Stimulated activated CD8-positive, alpha-beta memory T cell treated with anti-CD3 and anti-CD28 coated beads, Interleukin-4, amount 100 ng/mL, for 4 hours (primary cell): ENCODE data around the gene NTHL1.

ENCODE experiments used
- DNase-seq, 2 donors: peaks; one replicate each; pipeline ENCODE4 v3.0.0-alpha.2; 2020; ENCODE audit warnings: low read depth in 2 of 2, low spot score in 1 of 2

NTHL1 gene

DNA sequence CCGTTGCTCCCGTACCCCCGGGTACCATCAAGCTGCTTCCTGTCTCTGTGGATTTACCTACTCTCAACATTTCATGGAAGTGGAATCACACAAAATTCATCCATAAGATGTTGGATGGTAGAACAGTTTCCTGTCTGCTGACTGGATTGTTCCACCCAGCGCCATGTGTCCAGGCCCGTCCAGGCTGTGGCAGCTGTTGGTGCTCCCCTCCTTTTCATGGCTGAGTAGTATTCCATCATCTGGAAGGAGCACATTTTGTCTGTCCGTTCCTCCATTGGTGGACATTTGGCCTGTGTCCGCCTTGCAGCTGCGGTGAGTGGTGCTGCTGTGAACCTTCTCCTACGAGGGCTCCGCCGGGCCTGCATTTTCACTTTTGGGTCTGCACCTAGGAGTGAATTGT lies 18.5 kb upstream of the NTHL1 start:
- no peak for DNase-seq

DNA sequence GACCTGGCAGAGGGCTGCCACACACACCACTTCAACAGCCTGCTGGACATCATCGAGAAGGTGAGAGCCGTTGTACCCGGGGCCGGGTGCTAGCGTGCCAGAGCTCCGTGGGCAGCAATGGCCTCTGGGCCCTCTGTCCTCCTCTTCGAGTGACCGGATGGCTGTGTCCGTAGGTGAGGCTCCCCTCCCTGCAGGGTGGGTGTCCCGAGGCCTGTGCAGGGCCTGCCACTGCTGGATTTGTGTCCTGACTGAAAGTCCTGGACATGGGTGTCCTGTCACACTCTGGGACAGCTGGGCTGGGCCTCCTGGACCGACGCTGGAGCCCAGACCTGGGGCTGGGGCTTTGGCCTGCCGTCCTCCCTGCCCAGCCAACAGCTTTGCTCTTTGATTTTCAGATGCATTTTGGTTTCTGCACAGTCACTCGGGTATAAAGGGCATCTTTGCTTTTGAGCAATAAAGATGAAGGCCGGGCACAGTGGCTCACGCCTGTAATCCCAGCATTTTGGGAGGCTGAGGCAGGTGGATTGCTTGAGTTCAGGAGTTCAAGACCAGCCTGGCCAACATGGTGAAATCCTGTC lies 16.8 kb upstream of the NTHL1 start:
- DNase-seq = no peak

DNA sequence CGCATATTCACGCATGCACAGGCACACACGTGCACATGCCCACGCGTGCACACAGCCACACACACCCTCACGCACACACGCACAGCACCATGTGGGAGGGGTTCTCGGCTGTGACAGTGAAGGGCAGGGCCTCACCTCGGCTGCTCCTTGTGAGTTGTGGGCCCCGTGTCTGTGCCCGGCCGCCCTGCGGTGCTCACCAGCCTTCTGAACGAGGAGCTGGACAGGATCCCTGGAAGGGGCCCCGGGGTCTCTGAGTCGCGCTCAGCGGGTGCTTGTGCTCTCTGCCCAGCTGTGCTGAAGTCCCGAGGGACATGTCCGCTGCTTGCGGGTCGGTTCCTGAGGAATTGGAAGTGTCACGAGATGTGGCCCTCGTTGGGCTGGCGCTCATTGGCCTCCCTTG lies 16.2 kb upstream of the NTHL1 start:
- no peak for DNase-seq

DNA sequence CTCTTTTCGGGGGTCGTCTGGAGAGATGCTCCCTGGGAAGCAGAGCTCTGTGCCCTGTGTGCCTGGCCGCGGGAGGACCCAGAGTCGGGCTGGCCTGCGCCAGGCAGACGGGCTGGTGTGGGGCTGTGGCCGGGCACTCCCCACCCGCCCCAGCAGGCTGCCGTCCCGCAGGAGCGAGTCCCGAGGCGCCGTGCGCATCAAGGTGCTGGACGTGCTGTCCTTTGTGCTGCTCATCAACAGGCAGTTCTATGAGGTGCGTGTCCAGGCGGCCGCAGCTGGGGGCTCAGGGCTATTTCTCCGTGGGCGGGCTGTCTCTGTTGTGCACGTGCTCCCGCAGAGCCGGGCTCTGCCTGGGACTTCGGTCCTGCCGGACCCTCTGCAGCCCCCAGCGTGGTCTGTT lies 15.2 kb upstream of the NTHL1 start:
- DNase-seq = no peak

DNA sequence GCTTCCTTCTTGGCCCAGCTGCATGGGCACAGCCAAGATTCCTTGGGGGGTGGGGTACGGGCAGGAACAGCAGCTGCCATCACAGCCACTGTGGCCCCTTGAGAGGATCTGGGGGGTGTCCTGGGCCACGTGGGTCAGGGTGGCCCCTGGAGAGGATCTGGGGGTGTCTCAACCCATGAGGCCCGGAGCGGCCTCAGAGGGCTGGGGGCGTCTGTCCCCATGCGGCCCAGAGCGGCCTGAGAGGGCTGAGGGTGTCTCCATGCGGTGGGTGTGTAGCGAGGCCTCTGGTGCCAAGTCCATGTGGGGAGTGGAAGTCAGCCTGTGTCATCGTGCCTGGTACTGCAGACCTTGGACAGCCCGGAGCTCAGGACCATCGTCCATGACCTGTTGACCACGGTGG lies 13.9 kb upstream of the NTHL1 start:
- DNase-seq = no peak

DNA sequence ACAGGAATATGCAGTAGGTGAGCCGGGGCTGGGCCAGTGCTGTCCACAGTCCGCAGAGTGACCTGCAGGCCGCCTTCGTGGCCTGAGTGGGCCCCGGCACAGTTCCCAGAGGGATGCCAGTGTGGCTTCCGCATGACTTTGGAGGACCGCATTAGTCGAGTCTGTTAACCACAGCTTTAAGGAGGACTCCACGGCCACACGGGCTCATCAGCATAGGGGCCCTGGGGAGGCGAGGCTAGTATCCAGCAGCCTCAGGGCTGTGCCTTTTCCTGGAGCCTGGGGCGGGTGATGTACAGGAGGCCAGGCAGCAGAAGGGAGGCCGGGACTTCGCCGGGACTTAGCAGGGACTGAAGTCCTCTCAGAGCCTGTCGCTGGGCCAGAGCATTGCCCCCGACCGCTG lies 13.4 kb upstream of the NTHL1 start:
- DNase-seq = no peak

DNA sequence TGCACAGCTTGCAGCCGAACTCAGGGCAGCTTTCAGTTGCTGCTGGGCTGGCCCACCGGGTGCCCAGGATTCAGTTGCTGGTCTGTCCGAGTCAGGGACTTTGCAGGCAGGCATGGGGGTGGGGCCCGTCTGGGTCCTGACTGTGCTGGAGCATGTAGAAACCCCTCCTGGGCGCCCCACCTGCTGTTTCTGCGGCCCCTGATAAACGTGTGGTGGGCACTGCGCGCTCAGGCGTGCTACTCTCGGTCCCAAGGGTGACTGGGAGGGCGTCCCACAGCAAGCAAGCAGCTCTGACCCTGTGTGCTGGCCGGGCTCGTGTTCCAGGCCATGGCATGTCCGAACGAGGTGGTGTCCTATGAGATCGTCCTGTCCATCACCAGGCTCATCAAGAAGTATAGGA lies 12.7 kb upstream of the NTHL1 start:
- no peak for DNase-seq

DNA sequence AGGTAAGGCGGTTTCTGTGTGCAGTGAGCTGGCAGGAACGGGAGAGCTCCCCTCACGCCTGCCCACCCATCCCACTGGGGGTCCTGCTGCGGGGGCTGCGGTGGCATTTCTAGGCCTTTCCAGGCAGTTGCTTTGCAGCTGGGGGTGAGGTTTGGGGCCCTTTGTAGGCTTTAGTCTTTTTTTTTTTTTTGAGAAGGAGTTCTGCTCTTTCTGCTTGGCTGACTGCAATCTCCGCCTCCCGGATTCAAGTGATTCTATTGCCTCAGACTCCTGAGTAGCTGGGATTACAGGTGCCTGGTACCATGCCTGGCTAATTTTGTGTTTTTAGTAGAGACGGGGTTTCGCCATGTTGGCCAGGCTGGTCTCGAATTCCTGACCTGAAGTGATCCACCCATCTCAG lies 11.2 kb upstream of the NTHL1 start:
- no peak for DNase-seq

DNA sequence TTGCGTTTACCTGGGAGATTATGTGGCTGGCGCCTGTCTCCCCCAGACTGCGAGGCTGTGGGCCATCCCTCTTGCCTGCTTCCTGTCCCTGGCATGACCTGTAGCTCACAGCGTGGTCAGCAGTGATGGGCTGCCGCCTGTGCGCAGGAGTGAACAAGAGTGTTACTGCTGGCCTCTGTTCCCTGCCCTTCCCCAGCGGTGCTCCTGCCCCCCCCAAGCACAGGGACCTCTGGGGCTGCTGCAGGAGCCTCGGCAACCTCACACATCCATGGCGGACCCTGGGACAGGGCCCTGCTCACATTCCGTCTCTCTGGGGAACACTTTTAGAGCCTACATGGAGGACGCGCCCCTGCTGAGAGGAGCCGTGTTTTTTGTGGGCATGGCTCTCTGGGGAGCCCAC lies 10.8 kb upstream of the NTHL1 start:
- DNase-seq = no peak

DNA sequence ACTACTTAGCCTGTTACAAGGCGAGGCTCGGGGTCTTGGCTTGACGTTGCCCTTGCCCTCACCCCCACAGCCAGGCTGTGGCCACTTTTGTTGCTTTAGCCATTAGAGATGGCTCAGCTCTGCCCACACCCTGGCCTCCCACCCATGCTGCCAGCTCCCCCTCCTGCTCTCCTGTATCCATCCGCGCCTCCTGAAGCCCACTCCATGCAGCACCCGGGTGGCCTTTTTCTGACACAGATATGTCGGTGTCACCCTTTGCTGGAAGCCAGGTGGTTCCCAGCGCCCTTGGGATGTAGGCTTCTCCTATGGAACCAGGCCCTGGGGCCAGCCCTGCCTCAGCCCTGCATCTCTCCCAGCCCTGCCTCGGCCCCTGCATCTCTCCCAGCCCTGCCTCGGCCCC lies 9.8 kb upstream of the NTHL1 start:
- DNase-seq = no peak

DNA sequence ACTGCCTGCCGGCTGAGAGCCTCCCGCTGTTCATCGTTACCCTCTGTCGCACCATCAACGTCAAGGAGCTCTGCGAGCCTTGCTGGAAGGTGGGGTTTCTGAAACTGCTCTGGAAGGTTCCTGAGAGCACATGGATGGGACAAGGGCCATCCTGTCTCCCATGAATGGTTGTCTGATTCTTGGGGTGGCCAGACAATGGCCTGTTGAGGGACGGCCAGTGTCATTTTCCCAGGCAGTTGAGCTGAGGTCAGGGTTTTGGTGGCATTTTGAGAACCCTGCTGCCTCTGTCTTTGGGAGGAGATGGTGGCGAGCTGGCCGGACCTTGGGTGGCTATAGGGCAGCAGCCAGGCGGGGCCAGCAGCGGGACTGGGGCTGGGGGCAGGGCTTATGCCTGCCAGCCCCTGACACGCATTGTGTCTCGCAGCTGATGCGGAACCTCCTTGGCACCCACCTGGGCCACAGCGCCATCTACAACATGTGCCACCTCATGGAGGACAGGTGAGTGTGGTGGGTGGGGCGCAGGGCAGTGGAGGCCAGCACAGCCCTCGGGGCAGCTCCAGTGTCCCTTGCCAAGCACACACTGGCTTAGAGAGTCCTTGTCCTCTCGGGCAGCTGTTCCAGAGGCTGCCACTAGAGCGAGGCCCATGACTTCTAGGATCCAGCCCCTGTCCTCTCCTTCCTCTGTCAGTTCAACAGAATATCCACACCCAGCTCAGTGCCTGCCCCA lies 9.2 kb upstream of the NTHL1 start:
- DNase-seq = no peak

DNA sequence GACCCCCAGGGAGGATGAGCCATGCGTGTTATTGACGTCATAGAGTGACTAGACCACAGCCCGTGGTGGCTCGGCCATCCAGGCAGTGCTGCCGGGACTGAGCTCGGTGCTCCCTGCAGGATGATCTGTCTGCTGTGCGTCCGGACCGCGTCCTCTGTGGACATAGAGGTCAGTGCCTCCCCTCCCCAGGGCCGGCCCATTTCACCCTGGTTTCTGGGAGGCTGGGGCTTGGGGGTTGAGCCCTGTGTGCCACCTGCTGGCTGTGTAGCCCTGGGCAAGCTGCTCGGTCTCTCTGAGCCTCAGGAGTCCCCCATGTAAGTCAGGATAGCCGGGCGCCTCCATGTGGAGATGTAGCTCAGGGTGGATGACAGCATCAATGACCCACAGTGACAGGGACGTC lies 8.4 kb upstream of the NTHL1 start:
- DNase-seq = no peak

DNA sequence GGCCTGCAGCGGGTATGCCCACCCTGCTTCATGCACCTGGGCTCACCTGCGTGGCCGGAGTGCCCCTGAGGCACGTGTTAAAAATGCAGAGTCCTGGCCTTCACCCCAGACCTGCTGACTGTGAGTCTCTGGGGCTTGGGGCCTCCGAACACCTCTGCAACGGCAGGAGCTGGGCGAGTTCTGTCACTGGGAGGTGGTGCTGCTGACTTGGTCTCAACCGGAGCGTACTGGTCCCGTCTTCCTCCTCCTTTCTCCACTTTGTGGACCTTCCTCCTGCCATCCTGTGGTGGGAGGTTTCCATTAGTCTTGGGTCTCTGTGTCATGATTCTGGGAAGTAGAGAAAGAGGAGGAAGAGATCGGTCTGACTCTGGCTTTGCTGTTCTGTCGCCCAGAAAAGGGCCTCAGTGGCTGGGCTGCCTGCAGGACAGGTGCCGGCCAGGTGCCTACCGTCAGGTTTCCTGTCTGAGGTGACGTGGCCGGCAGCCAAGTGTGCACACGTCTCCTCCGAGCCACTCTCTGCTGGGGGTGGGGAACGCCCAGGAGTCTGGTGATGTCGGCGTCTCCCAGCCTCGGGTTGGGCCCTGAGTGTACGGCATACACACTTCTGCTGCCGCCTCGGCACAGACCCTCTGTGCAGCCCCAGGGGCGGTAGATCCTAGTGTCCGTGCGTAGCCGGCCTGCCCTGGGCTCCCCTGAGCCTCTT lies 7.1 kb upstream of the NTHL1 start:
- DNase-seq = no peak

DNA sequence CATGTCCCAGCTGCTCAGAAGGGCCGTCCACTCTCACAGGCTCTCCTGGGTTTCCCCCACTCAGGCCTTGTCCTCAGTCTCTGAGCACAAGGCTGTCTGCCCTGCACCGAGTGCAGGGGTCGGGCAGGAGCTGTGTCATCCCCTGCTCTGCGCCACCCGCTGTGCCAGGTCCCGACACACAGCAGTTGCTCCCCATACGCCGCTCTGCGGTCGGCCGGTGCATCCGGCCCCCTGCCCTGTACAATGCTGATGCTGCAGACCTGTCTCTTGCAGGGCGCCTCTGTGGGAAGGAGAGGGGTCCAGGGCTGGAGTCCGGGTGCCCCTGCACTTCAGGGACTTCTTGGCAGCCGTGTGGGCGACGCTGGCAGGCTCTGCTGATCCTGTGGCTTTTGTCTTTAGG lies 6.3 kb upstream of the NTHL1 start:
- no peak for DNase-seq

DNA sequence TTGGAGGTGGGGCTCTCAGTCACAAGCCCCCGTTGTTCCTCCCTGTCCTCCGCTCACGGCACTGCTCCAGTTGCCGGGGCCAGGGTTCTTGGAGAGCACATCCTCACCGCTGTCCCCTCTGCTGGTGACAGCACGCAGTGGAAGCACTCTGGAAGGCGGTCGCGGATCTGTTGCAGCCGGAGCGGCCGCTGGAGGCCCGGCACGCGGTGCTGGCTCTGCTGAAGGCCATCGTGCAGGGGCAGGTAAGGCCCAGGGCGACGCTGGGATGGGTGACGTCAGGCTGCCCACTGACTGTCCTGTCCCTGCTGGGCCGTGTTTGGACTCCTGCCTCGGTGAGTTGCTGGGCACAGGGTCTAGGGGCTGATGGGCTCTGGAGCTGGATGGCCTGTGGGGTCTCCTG lies 5.6 kb upstream of the NTHL1 start:
- no peak for DNase-seq

DNA sequence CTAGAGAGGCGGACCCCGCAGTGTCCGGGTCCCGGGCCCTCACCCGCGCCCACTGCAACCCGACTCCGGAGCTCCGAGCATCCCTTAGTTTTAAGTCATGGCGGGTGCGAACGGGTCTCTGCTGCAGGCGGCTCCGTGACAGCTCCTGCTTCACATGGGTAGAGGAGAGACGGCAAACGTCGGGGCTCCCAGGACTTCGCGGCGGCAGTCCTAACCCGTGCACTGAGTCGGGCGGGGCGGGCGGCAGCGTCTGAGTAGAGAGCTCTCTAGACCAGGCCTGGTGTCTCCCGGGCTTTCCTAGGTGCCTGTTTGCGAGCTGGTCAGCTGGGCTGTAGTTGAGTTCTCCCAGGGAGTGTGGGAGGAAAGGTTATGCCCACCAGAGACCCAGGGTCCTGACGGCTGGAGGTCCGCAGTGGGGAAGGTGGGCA lies 496 bp upstream of the NTHL1 start:
- no peak for DNase-seq

DNA sequence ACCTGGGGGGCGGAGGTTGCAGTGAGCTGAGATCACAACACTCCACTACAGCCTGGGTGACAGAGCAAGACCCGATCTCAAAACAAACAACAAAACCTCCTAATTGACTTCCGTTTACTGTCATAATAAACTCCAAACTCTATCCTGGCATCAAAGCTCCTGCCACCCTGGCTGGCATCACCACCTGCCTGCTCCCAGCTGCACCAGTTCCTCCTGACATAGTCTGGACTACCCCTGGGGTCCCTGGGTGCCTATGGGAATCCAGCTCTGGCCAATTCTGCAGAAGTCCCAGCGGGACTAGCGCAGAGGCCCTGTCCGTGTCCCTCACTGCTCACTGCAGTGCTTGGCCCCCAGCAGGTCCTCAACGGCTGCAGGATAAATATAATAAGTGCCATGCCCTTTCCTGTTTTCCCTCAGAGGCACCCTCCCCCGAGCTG lies 723 bp downstream of the NTHL1 start:
- DNase-seq = no peak

DNA sequence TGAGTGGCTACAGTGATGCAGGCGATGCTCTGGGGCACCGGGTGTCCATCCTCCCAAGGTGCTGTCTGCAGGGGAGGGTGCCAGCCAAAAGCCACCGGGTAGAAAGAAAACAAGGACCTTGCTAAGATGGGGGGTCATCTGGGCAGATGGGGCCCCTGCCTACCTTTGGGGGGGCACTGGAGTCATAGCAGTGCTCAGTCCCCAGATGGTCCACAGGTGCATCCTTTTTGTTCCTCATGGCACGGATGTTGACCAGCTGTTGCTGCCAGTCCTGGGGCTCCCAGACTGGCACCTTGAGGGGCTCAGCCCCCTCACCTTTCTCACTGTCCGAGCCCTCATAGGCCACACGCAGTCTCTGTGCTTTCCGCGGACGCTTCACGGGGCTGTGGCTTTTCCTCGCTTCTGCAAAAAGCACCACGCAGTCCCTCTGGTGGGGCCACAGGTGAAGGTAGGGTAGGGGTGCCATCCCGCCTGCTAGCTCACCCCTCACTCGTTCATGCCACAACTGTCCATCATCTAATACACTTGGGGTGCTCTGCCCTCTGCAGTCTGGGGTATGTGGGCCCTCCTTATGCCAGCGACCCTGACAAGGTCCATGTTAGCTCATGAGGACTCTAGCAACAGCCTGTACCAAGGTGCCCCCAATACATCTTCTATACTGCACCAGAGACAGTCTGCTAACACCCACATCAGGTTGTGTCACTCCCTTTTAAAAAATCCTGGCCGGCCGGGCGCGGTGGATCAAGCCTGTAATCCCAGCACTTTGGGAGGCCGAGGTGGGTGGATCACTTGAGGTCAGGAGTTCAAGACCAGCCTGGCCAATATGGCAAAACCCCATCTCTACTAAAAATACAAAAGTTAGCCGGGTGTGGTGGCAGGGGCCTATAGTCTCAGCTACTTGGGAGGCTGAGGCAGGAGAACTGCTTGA lies 1.4 kb downstream of the NTHL1 start:
- DNase-seq = no peak

DNA sequence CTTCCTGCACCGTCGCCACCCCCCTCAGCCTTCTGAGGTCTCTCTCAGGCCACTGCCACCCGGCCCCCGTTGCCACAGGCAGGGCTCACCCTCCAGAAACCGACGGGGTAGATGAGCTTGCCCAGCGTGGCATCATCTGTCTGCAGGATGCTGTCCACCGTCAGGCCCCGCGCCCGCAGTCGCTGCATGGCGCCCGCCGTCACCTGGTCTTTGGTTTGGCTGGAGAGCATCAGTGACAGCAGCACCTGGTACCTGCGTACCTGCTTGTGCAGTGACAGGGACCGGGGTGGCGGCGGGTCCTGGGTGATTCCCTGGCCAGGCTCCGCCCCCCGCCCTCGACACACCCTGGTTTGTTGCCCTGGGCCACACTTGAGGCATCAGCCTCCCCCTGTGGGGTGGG lies 3.1 kb downstream of the NTHL1 start:
- no peak for DNase-seq

DNA sequence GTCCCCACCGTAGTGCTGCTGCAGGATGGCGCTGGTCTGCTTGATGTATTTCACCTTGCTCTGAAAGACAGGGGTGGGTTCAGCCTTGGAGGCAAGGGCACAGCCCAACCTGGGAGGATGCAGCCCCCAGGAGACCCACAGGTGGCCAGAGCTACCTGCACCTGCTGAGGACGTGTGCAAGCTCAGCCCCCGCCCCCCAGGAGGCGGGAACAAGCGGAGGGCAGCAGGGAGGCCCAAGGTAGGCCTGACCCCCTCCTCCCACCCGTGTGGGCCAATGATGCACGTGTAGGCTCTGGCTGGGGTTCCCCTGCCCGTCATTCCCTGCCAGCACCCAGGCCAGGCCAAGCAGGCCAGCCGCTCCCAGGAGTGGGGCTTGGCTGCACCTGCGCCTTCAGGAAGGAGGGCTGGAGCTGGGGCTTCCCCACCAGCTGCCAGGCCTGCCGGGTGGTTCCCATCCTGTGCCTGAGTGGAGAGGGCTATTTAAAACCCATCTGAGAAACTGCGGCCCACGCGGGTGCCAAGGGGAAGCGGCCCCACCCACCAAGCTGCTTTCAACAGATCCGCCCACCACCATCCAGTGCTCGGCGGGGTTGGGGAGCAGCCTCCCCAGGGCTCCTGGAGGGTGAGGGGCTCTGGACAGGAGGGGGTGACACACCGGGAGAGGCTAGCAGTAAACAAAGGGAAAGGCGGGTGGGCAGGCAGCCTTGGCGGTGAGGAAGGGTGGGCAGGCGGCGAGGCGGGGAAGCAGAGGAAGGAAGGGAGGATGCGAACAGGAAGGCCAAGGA lies 3.8 kb downstream of the NTHL1 start:
- DNase-seq = no peak
